ENCODE measurements around the gene NUDT8.
"Not testable (repeated sequence)": the region's sequence is repeated elsewhere in the genome, so short reads cannot be mapped to it uniquely, and the experiment has no call there.

DNA sequence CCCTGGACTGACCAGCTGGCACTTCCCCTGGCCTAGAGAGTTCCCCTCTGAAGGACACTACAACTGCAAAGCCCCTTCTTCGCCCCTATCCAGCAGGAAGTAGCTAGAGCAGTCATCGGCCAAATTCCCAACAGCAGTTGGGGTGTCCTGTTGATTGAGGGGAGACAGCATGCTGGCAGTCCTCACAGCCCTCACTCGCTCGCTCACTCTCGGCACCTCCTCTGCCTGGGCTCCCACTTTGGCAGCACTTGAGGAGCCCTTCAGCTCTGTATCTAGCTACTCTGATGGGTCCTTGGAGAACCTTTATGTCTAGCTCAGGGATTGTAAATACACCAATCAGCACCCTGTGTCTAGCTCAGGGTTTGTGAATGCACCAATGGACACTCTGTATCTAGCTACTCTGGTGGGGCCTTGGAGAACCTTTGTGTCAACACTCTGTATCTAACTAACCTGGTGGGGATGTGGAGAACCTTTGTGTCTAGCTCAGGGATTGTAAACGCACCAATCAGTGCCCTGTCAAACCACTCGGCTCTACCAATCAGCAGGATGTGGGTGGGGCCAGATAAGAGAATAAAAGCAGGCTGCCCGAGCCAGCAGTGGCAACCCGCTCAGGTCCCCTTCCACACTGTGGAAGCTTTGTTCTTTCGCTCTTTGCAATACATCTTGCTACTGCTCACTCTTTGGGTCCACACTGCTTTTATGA lies 3.5 kb downstream of the NUDT8 start:
- TF ChIP-seq HOXA7 (CRISPR knock-in tag; IDR thresholded peaks at IDR 0.05); BHLHE40 (IDR thresholded peaks at IDR 0.05; ENCODE audit: low read depth, low read length); EHMT2 (IDR thresholded peaks at IDR 0.05; ENCODE audit: low read depth); CTCF (IDR thresholded peaks at IDR 0.05); CEBPB (IDR thresholded peaks at IDR 0.05); REST (IDR thresholded peaks at IDR 0.05); MAZ (IDR thresholded peaks at IDR 0.05; ENCODE audit: borderline replicate concordance, low read depth, low read length); POLR2A (IDR thresholded peaks at IDR 0.05; ENCODE audit: low read length); JUNB (IDR thresholded peaks at IDR 0.05); RFX5 (IDR thresholded peaks at IDR 0.05); RARB (CRISPR knock-in tag; IDR thresholded peaks at IDR 0.05); FOSL2 (IDR thresholded peaks at IDR 0.05); FOSL2 (CRISPR knock-in tag; IDR thresholded peaks at IDR 0.05); SMC3 (IDR thresholded peaks at IDR 0.05): not testable (repeated sequence)
- TF ChIP-seq, protein P1, sequence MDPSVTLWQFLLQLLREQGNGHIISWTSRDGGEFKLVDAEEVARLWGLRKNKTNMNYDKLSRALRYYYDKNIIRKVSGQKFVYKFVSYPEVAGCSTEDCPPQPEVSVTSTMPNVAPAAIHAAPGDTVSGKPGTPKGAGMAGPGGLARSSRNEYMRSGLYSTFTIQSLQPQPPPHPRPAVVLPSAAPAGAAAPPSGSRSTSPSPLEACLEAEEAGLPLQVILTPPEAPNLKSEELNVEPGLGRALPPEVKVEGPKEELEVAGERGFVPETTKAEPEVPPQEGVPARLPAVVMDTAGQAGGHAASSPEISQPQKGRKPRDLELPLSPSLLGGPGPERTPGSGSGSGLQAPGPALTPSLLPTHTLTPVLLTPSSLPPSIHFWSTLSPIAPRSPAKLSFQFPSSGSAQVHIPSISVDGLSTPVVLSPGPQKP (IDR thresholded peaks at IDR 0.05; ENCODE audit: low read depth, low read length), result not testable (repeated sequence)

Data from A549 (cell line).